GM12865 (cell line): Measurements from ENCODE around the gene WDFY3.
"Not testable (repeated sequence)": the region's sequence is repeated elsewhere in the genome, so short reads cannot be mapped to it uniquely, and the experiment has no call there.

Experiments used
- DNase-seq: peaks from one replicate; pipeline ENCODE4 v3.0.0; 2010; ENCODE audit warnings: low read depth
- H3K4me3 ChIP-seq: 2 replicates; pipeline ENCODE4 v1.5.1; 2011; ENCODE audit warnings: mild to moderate bottlenecking, low read depth, low read length, control low read depth
- TF ChIP-seq, protein P1 (sequence below): IDR thresholded peaks from 2 replicates; pipeline ENCODE4 v1.5.1; 2011; ENCODE audit warnings: low read length, control low read depth, low read depth, inconsistent platforms; ENCODE audit not compliant: insufficient read depth; ENCODE audit errors: missing control alignments

Gene WDFY3

DNA sequence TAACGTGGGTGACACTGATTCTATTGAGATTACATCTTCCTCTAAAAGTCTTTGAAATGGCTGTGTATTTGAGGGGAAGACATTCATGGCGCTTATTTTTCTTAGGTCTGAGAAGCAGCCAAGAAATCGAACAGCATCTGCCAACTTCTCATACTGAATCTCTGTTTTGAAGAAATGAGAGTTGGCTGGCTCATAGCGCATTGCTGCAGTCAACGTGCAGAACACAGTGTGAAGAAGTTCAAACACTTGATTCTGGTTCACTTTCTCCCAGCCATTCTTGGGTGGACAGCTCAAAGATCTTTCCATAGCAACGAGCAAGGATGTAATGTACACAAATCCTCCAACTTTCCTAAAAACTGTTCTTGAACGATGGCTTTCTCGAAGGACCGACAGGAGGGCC lies 156.5 kb downstream of the WDFY3 start:
- no peak overlapping the region for H3K4me3 ChIP-seq
- no peak for DNase-seq
- TF ChIP-seq, protein P1, sequence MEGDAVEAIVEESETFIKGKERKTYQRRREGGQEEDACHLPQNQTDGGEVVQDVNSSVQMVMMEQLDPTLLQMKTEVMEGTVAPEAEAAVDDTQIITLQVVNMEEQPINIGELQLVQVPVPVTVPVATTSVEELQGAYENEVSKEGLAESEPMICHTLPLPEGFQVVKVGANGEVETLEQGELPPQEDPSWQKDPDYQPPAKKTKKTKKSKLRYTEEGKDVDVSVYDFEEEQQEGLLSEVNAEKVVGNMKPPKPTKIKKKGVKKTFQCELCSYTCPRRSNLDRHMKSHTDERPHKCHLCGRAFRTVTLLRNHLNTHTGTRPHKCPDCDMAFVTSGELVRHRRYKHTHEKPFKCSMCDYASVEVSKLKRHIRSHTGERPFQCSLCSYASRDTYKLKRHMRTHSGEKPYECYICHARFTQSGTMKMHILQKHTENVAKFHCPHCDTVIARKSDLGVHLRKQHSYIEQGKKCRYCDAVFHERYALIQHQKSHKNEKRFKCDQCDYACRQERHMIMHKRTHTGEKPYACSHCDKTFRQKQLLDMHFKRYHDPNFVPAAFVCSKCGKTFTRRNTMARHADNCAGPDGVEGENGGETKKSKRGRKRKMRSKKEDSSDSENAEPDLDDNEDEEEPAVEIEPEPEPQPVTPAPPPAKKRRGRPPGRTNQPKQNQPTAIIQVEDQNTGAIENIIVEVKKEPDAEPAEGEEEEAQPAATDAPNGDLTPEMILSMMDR = no peak

DNA sequence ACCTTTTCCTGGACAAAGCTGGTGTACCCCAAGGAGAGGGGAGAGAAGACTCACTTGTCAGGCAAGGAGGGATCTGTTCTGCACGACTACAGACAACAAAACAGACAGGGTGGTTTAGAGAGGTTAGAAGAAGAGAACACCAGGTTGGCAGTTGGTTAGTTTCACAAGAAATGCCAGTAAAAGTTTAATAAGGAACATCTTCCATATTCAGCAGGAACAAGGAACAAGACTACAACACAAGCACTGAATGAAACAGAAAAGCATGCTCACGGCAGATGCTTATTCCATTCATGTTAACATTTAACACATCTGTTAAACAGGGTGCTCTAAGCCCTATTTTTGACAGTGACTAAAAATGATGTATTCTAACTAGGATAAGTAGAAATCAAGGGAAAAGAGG lies 158.2 kb downstream of the WDFY3 start:
- no peak overlapping the region for H3K4me3 ChIP-seq
- TF ChIP-seq, protein P1 = no peak
- no peak for DNase-seq

DNA sequence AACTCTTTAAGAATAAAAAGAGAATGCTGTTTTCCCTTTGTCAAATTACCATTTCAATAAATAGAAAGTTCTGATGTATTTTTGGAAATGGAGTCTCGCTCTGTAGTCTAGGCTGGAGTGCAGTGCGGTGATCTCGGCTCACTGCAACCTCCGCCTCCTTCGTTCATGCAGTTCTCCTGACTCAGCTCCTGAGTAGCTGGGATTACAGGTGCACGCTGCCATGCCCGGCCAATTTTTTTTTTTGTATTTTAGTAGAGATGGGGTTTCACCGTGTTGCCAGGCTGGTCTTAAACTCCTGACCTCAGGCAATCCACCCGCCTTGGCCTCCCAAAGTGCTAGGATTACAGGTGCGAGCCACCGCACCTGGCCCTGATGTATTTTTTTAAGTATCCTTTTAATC lies 159.9 kb downstream of the WDFY3 start:
- not testable (repeated sequence) for H3K4me3 ChIP-seq, DNase-seq

DNA sequence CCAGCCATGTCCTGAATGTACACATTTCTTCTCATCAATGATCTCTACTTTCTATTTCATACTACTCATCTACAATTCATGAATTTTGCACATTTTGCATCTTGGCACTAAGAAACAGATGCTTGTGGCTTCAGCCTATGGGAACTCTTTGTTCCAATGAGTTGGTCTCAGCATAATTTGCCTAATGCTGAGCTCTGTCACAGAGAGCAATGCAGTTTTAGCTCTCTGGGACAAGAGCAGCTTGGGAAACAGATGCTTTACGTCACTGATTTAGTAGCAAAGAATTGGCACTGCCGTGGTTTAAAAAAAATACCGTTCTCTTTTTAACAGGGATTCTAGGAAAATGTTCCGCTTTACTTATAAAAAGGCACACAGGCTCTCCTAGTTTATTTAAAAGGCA lies 162.4 kb downstream of the WDFY3 start:
- TF ChIP-seq, protein P1 = no peak
- no peak overlapping the region for H3K4me3 ChIP-seq
- DNase-seq = no peak

DNA sequence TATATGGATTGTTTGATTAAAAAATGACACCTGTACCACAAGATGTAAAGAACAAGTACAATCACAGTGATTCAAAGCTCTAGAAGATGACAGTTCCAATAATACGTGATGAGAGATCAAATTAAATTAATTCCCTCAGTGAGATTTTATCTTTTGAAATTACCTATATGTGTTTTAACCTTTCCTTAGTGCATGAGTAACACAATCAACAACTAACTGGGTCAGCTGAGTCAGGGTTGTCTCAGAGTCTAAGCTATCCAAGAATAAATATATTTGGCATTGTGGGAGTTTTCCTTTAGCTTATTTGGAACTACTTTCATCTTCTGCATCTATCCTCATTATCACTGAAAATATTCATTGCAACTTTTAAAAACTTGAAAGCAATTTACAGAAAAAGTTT lies 162.8 kb downstream of the WDFY3 start:
- no peak overlapping the region for H3K4me3 ChIP-seq
- TF ChIP-seq, protein P1 = no peak
- DNase-seq = no peak

DNA sequence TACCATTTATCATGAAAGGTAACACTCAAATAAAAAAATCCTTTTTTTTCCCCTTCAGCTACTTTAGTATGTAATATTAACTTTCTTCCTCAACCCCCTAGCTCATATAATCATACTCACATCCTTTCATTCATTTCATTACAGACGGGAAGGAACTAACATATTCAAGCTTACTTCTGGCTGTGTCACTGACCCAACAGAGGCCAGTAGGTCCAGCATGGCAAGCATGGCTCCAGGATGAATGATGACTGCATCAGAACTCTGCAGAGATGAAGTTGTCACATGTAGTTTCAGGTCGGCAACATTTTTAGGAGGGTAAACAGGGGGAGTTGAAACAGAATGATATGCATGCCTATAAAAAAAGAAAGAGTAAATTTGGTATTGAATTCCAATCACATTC lies 163.4 kb downstream of the WDFY3 start:
- DNase-seq = no peak
- no peak overlapping the region for H3K4me3 ChIP-seq
- TF ChIP-seq, protein P1 = no peak

DNA sequence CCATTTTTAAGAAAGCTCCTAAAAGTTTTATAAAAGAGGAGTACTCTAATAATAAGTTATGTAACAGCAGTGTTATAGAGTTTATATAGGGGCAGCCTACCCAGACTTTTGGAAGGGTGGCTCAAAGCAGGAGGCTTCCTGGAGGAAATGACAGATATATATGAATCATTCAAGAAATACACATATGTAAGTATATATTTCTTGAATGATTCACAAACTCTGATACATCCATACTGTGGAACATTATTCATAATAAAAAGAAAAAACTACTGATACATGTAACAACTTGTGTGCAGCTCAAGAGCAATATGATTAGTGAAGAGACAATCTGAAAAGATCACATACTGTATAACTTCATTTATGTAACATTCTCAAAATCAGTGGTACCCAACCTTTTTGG lies 166.2 kb downstream of the WDFY3 start:
- DNase-seq = no peak
- TF ChIP-seq, protein P1 = no peak

DNA sequence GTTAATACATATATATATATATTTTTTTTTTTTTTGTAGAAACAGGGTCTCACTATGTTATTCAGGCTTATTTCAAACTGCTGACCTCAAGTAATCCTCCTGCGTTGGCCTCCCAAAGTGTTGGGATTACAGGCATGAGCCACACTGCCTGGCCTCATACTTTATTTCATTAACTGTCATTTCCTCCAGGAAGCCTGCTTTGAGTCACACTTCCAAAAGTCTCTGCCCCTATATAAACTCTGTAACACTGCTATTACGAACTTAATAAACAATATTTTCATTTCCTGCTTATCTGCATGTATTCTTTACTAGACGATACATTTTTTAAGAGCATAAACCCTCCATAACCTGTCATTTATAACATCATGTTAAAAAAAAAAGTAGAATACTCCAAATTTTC lies 167.2 kb downstream of the WDFY3 start:
- DNase-seq = no peak
- TF ChIP-seq, protein P1 = no peak
- no peak overlapping the region for H3K4me3 ChIP-seq

More for the DNA sequence above, 166.2 kb downstream of the WDFY3 start:
- no peak overlapping the region for H3K4me3 ChIP-seq
